HG03025 (cell line): ENCODE results near the gene DIDO1.
"Not testable (repeated sequence)": the region's sequence is repeated elsewhere in the genome, so short reads cannot be mapped to it uniquely, and the experiment has no call there.

Experiments used
- ATAC-seq: cut with Tn5 transposase; IDR thresholded peaks from one replicate; pipeline ENCODE4 v1.9.1; 2021; ENCODE audit warnings: mild to moderate bottlenecking, moderate library complexity; ENCODE audit not compliant: unreplicated experiment, low FRiP score

Gene DIDO1

DNA sequence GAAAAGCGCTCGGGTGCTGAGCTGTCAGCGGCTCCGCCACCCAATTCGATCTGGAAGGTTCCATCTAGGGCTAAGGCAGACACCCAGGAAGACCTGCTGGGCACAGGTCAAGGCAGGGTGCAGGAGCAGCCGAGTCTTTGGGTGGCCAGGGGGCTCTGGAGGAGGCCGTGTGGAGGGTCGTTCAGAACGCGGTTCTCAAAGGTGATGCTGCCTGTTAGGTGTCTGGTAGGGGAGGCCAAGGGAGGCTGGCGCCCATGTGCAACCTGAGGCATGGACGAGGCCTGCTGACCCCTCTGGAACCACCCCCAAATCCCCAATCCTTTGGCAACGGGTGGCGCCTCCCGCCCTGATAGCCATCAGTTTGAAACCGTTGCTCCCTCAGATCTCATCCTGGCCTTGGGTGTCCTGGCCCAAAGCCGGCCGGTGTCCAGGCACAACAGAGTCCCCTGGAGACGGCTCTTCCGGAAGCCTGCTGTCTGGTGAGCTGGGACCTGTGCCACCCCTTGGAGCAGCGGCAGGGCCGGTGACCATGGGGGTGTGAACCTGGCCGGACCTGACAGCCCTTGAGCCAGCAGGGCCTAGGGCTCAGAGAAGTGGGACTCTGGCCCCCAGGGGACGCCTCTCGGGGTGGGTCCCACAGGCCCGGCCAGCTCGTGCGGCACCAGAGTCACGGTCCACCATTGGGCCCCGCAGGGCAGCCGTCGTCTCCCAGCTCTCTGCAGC, 36.7 kb upstream of the DIDO1 start:
- no peak for ATAC-seq

DNA sequence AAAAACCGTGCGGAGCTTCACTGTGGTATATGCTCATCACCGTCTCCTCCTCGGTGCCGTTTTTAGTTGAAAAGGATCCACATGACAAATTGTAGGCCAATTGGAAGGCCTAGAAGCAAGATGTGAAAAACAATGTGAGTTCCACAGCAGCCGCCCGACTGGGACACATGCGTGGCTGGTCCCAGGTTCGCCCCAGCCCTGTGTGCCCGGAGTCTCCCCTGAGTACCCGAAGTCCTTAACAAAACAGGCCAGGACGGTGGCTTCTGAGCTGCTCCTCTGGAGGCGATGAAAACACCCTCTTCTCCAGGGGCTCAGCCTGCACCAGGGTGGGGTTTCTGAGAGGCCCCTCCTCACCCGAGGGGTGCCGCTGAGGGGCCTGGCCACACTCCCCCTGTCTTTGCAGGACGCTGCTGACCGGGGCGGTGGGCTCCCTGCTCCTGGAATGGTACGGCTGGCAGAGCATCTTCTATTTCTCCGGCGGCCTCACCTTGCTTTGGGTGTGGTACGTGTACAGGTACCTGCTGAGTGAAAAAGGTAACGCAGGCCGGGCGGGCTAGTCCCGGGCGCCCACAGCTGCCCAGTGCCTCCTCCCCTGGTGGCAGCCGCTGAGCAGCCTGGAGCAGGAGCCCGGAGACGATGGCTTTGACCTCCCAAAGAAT, 36.0 kb upstream of the DIDO1 start:
- ATAC-seq: no peak

DNA sequence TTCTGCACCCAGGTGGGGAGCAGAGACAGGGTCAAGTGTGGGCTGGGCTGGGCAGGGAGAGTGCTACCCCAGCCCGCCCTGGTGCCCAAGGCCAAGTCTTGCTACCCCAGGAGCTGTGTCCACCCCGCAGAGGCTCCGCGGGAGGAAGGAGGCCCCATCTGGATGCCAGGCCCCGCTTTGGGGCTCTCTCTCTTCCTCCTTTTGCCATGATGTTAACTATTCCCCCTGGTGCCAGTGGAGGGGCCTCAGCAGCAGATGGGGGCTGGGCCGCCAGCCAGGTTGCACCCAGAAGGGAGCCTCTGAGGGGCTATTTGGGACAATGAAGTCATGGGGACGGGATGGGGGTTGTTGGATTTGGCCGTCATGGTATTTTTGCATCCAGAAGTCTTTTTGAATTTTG, 35.5 kb upstream of the DIDO1 start:
- ATAC-seq: no peak

DNA sequence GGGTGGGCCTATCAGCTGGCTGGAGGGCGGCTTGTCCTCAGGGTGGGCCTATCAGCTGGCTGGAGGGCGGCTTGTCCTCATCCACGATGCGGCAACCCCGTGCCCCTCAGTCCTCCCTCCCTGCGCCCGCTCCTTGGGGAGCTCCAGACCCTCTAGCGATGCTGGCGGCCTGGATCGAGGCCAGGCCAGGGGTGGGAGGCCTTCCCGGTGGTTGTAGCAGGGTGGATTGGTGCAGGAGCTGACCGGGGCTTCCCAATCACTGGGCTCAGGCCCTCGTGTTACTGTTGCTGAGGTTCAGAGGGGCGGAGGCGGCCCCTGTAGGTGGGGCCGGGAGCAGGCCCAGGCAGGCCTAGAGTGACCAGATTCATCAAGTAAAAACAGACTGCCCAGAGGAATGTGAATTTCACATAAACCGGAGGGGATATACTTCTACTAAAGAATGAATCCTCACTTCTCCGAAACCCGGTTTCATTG, 35.0 kb upstream of the DIDO1 start:
- no peak for ATAC-seq

DNA sequence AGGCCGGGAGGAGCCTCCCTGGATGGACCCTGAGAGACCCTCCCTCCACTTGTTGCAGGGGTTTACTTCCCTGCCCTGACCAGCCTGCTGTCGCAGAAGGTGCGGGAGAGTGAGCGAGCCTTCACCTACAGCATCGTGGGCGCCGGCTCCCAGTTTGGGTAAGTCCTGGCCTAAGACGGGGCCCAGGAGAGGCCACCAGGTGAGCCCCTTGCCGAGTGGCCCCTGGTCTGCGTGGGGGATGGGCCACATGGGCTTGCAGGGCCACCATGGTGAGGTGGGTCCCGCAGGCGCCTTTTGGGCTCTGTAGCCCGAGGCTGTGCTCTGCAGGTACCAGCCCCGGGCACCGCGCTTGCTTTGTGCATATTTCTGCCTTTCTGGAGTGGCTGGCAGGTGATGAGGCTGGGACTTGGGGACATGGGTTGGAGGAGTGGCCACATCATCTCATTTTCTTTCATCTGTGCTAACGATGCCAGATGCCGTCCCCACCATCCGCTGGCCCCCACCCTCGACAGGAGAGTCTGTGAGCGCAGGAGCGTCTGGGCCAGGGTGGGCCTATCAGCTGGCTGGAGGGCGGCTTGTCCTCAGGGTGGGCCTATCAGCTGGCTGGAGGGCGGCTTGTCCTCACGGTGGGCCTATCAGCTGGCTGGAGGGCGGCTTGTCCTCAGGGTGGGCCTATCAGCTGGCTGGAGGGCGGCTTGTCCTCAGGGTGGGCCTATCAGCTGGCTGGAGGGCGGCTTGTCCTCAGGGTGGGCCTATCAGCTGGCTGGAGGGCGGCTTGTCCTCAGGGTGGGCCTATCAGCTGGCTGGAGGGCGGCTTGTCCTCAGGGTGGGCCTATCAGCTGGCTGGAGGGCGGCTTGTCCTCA, 34.4 kb upstream of the DIDO1 start:
- ATAC-seq: not testable (repeated sequence)

DNA sequence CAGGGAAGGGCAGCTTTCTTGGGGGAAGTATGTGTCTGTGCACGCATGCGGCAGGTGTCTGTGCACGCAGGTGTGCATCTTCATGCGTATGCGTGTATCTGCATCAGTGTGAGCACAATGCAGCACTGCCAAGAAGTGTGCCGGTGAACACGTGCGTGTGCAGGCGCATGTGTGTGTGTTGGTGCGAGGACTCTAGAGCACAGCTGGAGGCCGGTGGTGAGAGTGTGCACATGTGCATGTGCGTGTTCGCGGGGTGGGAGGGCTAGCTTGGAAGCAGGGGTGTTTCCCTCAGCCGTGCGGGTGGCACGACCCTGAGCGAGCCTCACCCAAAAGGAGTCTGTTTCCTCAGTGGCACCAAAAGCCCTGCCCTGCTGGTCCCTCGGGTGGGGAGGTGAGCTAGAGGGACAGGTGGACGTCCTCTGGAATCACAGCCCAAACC, 33.7 kb upstream of the DIDO1 start:
- no peak for ATAC-seq

DNA sequence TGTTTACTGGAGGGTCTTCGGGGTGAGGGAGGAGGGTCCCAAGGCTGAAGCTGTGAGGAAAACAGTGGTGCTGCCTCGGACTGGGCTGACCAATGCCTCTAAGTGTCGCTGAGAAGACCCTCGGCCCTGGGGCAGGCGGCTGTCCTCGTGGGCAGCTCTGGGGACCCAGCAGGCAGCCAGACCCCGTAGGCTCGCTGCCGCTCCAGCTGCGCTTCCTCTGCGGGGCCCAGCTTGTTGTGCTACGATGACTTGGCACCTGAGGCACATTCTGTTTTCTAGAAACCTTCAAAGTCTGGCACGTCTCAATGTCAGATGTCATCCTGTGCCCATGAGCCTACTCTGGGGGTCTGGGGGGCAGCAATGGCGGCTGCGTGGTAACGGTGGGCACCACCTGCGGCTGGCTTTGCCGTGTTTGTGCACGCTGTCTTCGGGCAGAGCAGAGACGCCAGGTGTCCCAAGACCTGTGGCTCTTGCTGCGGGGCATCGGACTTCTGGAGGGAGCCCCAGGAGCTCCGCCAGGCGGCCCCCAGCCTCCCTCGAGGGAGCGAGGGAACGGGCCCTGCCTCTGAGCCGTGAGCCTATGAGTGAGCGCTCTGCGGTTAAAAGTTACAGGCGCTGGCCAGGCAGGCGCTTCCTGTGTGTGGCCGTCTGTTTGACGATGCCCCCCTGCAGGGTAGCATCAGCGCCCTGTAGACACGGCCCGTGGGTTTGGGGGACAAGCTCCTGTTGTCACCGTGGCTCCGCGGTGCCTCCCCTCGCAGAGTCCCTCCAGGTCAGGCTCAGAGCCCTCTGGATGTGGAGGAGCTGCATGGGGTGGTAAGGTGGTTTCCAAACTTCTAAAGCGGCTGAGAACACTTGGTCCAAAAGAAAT, 33.0 kb upstream of the DIDO1 start:
- ATAC-seq: no peak

DNA sequence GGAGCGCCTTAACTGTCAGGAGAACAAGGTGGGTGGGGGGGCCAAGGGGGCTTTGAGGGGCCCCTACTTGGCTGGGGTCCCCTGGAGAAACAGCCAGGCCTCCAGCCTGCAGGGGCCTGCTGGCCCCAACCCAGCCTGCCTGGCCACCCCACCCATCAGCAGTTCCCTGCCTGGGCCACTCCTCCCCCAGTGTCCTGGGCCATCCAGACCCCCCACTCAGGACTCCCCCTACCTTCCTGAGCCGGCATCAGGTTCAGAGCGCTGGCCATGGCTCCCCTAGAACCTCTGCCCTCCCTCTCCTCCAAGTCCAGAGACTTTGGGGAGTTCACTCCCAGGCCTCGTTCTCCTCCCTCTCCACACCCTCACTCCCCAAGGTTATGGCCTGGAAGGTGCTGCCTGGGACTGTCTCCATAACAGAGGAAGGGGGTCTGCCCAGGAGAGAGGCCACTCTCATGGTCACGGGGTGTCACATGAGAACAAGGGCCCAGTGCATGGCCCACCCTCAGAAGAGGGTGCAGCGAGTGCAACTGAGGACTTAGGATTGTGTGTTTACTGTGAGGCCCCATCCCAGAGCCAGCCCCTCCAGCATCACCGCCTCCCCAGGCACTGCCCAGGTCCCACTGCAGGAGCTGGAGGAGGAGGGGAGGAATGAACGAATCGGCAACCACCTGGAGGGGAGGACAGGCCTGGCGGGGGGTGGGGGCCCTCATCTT, 32.2 kb upstream of the DIDO1 start:
- ATAC-seq: no peak

DNA sequence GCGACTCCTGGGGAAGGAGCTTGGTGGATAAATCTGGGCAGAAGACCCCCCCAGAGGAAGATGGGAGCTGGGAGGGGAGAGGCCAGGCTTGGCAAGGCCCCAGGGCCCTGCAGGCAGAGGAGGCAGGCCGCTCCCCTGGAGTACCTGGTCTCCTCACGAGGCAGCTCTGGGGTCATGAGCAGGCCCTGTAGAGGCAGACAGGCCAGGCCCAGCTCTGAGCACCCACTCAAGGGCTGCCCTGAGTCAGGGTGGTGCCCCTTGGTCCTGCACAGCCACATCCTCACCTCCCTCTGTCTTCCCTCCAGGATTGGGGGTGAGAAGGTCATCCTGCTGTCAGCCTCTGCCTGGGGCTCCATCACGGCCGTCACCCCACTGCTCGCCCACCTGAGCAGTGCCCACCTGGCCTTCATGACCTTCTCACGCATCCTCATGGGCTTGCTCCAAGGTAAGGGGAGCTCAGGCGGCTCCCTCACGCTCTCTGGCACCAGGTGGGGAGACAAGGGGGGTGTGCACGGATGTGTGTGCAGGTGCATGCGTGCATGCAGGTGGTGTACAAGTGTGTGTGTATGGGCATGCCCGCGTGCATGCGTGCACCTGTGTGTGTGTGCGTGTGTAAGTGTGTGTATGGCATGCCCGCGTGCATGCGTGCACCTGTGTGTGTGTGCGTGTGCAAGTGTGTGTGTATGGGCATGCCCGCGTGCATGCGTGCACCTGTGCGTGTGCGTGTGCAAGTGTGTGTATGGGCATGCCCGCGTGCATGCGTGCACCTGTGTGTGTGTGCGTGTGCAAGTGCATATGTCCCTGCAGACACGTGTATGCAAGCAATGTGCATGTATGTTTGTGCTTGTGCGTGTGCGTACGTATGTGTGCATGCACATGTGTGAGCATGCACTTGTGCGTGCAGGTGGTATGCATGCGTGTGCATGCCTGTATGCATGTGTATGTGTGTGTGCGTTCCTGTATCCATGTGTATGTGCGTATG, 31.1 kb upstream of the DIDO1 start:
- no peak for ATAC-seq

DNA sequence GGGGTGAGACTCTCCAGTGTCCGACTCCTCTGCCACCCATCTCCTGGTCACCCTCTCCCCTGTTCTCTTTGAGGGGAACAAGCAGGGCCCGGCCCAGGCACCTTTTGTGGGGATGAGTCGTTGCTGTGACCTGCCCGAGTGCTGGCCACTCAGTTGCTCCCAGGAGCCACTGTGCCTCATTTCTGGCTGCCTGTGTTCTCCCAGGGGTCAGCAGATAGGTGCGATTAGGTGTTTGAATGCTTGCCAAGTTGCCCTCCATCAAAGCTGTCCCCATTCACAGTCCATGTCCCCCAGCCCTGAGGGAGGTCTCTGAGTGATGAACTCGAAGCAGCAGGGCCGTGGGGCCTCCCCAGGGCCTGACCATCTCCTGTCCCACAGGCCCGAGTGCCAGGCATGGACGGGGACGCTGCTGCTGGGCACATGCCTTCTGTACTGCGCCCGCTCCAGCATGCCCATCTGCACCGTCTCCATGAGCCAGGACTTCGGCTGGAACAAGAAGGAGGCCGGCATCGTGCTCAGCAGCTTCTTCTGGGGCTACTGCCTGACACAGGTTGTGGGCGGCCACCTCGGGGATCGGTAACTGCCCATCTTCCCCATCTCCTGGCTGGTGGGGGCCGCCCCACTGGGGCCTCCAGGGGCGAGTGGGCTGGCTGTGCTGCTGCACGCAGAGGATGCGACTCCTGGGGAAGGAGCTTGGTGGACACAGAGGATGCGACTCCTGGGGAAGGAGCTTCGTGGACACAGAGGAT, 30.3 kb upstream of the DIDO1 start:
- ATAC-seq: no peak

DNA sequence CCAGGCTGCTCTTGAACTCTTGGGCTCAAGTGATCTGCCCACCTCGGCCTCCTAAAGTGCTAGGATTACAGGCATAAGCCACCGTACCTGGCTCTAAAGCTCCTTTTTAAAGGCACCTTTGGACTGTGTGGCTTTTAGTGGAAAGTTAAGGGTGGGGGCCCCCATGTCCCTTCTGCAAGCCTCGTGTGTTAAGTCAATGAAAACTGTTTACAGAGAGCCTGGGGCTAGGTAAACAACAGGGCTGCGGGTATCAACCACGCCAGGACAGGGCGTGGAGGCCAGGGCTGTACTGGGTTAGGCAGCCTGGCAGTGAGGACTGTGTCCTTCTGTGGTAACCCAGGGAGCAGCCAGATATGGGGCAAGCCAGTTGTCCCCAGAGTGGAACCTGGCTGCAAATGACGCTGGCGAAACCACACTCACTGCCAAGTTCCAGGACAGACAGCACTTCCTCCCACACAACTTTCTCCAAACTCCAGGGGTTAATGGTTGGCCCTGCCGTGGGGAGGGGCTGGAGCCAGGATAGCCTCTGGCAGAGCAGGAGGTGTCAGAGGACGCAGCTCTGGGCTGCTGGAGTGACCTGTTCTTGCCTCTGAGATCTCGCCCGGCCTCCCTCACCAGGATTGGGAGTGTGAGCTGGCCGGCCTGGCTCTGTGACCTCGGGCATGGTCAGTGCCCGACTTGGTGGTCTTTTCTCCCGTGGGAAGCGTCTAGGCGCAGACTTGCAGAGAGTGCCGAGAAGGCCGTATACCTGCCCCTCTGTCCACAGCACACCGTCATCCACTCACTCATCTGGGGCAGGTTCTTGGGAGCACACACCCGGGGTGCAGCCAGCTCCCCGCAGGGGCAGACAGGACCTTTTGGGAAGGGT, 29.4 kb upstream of the DIDO1 start:
- ATAC-seq: no peak

DNA sequence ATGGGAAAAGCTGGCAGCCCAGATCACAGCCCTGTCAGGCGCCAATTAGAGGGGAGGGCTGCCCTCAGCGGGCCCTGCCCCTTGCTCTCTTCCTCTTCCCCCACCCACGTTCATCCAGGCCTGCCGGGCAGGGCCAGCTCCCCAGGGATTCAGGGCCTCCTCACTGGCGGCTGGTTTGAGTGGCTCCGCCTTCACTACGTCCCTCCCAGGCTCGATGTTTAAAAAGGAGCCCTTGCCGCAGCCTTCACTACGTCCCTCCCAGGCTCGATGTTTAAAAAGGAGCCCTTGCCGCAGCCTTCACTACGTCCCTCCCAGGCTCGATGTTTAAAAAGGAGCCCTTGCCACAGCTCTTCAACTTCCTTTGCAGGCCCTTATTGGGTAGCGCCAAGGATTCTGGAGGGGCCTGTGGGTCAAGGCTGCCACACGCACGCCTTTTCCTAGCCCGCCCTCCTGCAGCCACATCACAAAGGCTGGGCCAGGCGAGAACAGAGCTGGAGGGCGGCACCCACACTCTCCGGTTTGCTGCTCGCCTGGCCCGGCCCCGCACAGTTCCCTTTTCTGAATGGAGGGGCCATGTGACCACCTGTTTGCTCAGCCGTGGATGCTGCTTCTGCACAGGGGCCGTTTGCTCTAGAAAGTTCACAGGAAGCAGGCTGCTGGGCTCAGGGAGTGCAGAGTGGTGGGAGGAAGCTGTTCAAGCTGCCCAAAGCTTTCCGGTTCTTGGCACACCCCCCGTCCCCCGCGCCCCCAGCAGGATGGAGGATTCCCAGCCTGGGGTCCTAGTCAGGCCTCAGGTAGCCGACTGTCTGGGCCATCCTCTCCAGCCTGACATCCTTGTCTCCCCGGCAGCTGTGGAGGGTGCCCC, 27.8 kb upstream of the DIDO1 start:
- peak; percentile 69 for ATAC-seq

DNA sequence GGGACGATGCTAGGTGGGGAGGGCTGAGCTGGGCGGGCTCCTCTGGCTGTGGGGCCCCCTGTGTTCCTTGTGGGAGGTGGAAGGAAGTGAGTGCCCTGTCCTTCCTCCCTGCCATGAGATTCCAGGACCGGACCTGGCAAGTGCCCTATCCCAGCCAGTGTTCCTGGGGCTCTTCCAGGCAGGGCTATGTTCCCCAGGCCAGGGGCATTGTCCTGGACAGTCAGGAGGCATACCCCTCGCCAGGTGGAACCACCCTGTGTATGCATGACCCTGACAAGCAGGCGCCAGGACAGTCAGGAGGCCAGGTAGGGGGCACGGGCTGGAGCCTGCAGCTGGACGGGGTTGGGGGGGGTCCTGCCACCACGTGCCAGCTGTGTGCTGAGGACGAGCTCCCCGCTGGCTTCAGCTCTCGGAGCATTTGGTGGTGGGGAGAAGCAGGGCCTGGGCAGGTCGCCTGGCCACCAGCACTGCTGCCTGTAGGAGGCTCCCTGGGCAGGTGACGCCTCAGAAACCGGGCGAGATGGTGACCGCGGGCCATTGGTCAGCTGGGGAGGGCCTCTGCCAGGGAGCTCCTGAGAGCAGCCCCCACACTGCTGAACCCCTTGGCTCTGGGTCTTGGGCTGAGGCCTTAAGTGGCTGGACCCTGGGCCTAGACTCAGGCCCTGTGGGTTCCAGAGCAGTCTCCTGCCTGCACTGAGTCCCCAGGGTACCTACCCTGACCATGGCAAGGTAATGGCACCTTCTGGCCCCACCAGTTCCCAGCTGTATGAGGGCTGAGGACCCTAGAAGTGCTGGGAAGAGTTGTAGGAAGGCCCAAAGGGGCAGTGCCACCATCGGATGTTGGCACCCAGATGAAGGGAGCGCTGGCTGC, 26.9 kb upstream of the DIDO1 start:
- ATAC-seq: no peak

DNA sequence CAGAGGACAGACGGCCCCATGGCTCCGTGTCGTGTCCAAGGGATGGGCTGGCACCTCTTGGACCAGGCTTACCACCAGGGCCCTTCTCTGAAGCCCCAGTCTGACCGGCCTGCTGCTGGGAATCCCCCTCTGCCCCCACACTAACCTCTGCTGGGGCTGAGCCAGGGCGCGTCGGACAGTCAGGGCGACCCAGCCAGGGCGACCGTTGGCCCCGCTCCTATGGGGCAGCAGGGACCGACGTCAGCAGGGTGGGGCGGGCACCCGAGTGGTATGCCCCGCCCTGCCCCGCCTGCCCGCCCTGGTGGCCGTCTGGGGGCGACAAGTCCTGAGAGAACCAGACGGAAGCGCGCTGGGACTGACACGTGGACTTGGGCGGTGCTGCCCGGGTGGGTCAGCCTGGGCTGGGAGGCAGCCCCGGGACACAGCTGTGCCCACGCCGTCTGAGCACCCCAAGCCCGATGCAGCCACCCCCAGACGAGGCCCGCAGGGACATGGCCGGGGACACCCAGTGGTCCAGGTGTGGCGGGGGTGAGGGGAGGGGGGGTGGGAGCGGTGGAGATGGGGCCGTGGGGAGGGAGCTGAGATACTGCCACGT, 26.2 kb upstream of the DIDO1 start, which contains the start of gene SLC17A9:
TSS of gene SLC17A9 (plus strand) at position 337 of the 595 bp plus-strand sequence. CDS start at position 459, 122 bp downstream.
- ATAC-seq: no peak
